GM13977 (cell line): Measurements from ENCODE around the gene GRID2.

Experiments
- DNase-seq: peaks from one replicate; pipeline ENCODE4 v3.0.0; 2012; ENCODE audit warnings: low spot score
- in situ Hi-C: fragments of 300-500 bp; cut with MboI; formaldehyde crosslinking; loops from one replicate; pipeline ENCODE4 v1.12.0; 2022; ENCODE audit warnings: low sequenced_read_pairs, low pct_unique_long_range_greater_than_20kb, mixed read lengths, inconsistent platforms; ENCODE audit not compliant: unreplicated experiment
- TF ChIP-seq, protein P1 (sequence below): IDR thresholded peaks from 2 replicates; pipeline ENCODE4 v1.5.1; 2012; ENCODE audit warnings: mild to moderate bottlenecking, control low read depth; ENCODE audit not compliant: insufficient read depth; ENCODE audit errors: extremely low read depth, missing control alignments

Gene GRID2

DNA sequence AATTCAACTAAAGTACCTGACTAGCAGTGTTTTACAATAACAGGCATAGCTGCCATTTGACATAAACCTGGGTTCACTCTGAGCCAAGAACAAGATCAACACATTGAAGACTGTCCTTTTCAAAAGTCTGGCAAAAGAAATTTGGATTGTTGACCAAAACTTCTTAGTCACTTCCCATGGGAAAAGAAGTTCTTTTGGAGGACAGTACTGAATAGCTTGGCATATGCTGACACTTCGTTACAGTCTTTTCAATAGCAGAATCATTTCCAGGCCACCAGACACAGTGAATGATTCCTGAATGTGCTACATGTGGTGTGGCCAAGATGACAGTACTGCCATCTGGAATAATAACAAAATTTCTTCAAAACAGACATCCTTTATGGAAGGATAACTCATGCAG lies 560.3 kb downstream of the GRID2 start:
- no peak for DNase-seq
- TF ChIP-seq, protein P1, sequence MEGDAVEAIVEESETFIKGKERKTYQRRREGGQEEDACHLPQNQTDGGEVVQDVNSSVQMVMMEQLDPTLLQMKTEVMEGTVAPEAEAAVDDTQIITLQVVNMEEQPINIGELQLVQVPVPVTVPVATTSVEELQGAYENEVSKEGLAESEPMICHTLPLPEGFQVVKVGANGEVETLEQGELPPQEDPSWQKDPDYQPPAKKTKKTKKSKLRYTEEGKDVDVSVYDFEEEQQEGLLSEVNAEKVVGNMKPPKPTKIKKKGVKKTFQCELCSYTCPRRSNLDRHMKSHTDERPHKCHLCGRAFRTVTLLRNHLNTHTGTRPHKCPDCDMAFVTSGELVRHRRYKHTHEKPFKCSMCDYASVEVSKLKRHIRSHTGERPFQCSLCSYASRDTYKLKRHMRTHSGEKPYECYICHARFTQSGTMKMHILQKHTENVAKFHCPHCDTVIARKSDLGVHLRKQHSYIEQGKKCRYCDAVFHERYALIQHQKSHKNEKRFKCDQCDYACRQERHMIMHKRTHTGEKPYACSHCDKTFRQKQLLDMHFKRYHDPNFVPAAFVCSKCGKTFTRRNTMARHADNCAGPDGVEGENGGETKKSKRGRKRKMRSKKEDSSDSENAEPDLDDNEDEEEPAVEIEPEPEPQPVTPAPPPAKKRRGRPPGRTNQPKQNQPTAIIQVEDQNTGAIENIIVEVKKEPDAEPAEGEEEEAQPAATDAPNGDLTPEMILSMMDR = no peak
- in situ Hi-C loops = no loop called here

DNA sequence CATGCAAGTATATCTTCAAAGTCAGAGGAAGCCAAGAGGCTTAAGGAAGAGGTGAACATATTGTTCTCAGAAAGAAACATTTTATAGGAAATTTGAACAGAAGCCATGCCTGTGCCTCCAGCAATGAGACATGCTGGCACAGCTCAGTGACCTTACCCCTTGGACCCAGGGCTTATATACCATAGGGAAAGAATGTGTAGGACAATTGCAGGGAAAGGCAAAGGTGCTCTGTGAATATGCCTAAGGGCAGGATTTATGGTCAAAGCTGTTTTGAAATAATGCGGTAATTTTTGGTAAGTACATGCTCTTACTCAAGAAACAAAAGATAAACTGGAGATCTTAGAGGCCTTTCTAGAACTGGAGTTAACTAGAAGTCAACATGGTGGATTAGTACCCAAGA lies 568.8 kb downstream of the GRID2 start:
- in situ Hi-C loops = no loop called here
- TF ChIP-seq, protein P1 = no peak
- no peak for DNase-seq

DNA sequence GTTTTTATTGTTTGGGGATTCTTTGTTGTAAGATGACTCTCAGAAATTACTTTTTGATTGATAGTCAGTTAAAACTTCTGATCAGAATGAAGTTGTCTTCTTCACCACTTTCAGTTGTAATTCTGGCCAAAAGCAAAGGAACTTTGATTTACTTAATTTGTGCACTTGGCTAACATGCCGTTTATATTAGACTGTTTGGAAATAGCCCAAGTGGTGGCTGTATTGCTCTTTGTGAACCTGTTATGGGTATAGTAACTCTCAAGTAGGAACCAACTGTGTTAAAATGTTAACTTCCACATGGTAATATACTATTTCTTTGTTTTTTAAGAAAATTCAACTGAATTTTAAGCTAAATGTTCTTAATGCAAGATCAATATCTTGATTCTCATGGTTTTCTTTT lies 581.9 kb downstream of the GRID2 start:
- TF ChIP-seq, protein P1 = no peak
- in situ Hi-C loops = no loop called here
- DNase-seq = no peak

DNA sequence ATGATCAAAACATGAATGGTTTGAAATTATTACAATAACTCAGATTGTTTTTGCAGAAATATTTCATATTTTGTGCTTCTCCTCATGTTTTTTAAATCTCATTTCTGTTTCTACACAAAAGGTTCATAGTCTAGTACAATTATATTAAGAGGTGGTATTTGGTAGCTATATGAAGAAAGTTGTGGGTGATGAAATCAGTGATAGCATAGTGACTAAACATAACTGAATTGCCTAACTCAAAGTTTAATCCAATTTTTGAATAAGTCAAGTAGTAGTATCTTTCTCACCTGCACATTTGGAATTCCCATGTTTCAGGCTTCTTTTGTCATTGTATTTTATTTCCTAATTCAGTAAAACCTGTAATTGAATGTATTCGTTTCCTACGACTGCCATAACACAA lies 648.7 kb downstream of the GRID2 start:
- DNase-seq = no peak
- TF ChIP-seq, protein P1 = no peak
- in situ Hi-C loops = no loop called here

DNA sequence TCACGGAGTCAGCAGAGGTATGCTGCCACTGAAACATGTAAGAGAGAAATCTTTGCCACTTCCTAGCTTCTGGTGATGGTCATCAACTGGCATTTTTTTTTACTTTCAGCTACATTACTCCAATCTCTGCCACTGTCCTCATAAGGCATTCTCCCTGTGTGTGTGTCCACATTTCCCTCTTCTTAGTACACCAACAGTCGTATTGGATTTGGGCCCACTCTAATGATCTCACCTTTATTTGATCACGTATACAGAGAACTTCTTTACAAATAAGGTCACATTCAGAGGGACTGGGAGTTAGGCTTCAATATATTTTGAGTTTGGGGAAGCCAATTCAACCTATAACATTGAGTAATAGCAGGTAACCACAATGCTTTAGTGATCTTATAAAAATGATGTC lies 649.1 kb downstream of the GRID2 start:
- no peak for DNase-seq
- in situ Hi-C loops = no loop called here
- TF ChIP-seq, protein P1 = no peak

DNA sequence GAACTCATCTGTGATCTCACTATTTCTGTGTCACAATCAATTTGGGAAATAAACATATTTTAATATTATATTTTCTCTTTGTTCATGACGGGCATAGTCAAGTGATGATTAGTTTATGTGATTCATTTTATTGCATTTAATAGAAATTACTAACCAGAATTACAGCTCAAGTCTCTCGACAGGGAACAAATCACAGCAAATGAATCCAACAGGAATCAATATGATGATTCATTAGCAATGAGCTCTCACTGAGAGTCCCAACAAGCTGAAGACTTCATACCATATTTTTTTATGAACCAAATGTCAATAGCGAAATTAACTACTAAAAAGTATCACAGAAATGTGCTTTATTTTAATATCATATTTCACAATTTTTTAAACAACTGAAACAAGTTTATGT lies 649.7 kb downstream of the GRID2 start:
- in situ Hi-C loops = no loop called here
- TF ChIP-seq, protein P1 = no peak
- no peak for DNase-seq

DNA sequence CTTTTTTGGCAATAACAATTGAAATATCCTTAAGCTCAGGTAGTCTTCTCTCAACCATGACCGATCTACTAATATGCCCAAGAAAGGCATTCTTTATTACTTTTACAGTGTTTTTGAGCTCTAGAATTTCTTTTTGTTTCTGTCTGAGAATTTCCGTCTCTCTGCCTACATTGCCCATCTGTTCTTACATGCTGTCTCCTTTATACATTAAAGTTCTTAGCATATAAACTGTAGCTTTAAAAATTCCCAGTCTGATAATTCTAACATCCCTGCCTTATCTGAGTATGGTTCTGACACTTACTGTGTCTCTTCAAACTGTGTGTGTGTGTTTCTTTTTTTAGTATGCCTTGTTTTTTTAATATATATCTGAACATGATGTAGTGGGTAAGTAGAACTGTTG lies 658.1 kb downstream of the GRID2 start:
- in situ Hi-C loops = no loop called here
- DNase-seq = no peak
- TF ChIP-seq, protein P1 = no peak
